ENCODE data around the gene OR10G4. TPM values are rescaled to one million over a fixed set of nuclear protein-coding genes. Genes with fewer than 3 reads are reported as not detected.

OR10G4 gene
- total and polyA plus RNA-seq, 2 of the 8 experiments (the other 6 are each of a cell fraction or from before 2014, with no cell fraction given), result 0.14 TPM; not detected in 1

DNA sequence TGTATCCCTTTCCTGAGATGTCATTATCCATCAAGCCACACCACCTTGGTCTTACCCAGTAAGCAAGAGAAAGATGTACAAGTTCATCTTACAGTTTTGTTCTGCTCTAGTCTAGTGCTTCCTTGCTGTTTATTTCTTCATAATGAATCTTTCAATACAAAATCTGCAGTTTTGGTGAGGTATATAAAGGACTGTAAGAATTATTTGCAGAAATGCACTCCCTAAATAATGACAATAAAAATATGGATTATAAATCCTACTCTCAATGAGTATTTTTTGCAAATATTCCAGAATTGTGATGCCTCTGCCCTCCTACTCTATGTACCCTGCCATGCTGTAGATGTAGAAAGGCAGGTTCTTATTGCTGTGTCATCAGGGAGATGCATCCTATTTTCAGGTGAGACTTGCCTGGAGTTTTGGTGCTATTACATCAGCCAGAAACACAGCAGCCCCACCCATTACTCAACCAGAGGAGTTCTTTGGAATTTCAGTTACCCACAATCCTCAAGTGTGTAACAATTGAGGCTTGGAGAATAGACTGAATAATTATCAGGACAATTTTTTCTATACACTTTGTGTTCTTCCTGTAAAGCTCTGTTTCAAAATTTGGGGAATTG is 35.0 kb upstream of the OR10G4 start, which contains the start of gene OR10S1 (continued):
- TF ChIP-seq GABPA (IDR thresholded peaks at IDR 0.05; ENCODE audit: borderline replicate concordance, insufficient read depth, low read length) (no peak), SIX5 (IDR thresholded peaks at IDR 0.05; ENCODE audit: low read depth, low read length) (no peak), RFX5 (IDR thresholded peaks at IDR 0.05; ENCODE audit: borderline replicate concordance, low read depth, low read length) (no peak), BACH1 (IDR thresholded peaks at IDR 0.05; ENCODE audit: low read length) (no peak), MAFK (IDR thresholded peaks at IDR 0.05; ENCODE audit: low read depth, low read length) (no peak), SP1 (IDR thresholded peaks at IDR 0.05; ENCODE audit: low read depth, low read length) (no peak), CTCF (IDR thresholded peaks at IDR 0.05; ENCODE audit: control extremely low read depth in 1 of 3, insufficient read depth in 1 of 3, low read depth in 1 of 3, low read length in 3 of 3) (no peak)

Measured in H1 (cell line).